Ovary (tissue), 3 donors: ENCODE data around the gene PLXNA2.

Experiments
- CTCF ChIP-seq, 3 donors: fragments of 450-650 bp in 2 of 3; fragments of 200-600 bp in 1 of 3; IDR thresholded peaks; one replicate each; pipeline versions ENCODE4 v1.5.1 to v1.8.0; 2016 to 2022; ENCODE audit warnings: antibody characterized with exemption in 3 of 3, mild to moderate bottlenecking in 1 of 3
- EP300 ChIP-seq: sonication (generic); formaldehyde crosslinking; IDR thresholded peaks from one replicate; pipeline ENCODE4 v1.6.1; 2017; ENCODE audit warnings: antibody characterized with exemption
- POLR2A ChIP-seq: fragments of 450-650 bp; IDR thresholded peaks from one replicate; pipeline ENCODE4 v1.6.1; 2017; ENCODE audit warnings: antibody characterized with exemption, mild to moderate bottlenecking, moderate library complexity
- donor health status: DM: no; HTN: no; CAD: no.

- TF ChIP-seq POLR2A (no peak), CTCF (IDR thresholded peaks at IDR 0.05) (no peak), EP300 (no peak)
Observed at GRCh38 chr1:208187499-208188041, 56.6 kb downstream of the PLXNA2 start.
